ENCODE data around the gene ITSN1. TPM values are rescaled to one million over a fixed set of nuclear protein-coding genes. Genes with fewer than 3 reads are reported as not detected.

Gene ITSN1
- total RNA-seq, 1 experiment from 2014 or later, result 50.3 TPM

DNA sequence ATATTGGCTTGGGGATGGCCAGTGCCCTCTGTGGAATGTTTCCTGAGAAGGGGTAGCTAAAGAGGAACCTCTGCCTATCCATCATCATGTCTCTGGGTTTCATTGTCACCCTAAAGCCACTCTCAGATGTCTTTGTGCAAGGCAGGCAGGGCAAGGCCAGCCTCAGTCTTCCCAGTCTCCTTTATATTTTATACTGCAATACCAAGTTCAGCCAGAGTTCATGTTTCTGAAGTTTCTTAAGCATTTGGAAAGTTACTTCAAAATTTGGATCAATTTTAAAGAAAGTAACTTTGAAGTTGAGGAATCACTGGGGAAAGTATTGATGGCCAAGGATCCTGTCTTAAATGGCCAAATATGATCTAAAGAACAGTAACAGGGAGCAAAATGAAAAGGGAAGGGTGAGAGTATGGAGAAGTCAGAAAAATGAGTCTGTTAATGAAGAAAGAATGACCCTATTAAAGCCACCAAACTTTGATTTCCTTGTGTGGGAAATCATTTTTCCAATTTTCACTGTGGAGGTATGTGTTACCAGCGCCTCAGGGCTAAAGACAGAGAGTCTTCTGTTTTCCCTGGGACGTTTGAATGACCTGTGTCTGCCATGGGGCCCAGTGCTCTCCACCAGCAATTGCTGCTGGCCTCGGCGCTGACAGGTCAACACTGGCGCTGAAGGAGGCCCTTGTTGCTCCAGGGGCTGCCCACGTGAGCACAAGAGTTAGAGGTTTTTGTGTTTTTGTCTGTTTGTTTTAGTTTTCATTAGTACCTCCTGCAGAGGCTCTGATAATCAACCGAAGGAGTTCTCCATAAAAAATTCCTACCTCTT, 179.4 kb downstream of the ITSN1 start:
- ATAC-seq, result no peak
- intact Hi-C loops (cut with micrococcal nuclease; ENCODE audit: unreplicated experiment) (no loop called here), in situ Hi-C loops (cut with HindIII; ENCODE audit: low pct_unique_long_range_greater_than_20kb, low sequenced_read_pairs) (no loop called here)
- TF ChIP-seq POLR2AphosphoS5 (IDR thresholded peaks at IDR 0.05; ENCODE audit: low read depth, low read length) (no peak), TCF7L2 (IDR thresholded peaks at IDR 0.05; ENCODE audit: low read depth, low read length) (no peak), SIN3A (IDR thresholded peaks at IDR 0.05; ENCODE audit: borderline replicate concordance, insufficient read depth, low read depth, low read length) (no peak)
- TF ChIP-seq, protein P1, sequence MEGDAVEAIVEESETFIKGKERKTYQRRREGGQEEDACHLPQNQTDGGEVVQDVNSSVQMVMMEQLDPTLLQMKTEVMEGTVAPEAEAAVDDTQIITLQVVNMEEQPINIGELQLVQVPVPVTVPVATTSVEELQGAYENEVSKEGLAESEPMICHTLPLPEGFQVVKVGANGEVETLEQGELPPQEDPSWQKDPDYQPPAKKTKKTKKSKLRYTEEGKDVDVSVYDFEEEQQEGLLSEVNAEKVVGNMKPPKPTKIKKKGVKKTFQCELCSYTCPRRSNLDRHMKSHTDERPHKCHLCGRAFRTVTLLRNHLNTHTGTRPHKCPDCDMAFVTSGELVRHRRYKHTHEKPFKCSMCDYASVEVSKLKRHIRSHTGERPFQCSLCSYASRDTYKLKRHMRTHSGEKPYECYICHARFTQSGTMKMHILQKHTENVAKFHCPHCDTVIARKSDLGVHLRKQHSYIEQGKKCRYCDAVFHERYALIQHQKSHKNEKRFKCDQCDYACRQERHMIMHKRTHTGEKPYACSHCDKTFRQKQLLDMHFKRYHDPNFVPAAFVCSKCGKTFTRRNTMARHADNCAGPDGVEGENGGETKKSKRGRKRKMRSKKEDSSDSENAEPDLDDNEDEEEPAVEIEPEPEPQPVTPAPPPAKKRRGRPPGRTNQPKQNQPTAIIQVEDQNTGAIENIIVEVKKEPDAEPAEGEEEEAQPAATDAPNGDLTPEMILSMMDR (IDR thresholded peaks at IDR 0.05), result no peak
- TF ChIP-seq, protein P2, sequence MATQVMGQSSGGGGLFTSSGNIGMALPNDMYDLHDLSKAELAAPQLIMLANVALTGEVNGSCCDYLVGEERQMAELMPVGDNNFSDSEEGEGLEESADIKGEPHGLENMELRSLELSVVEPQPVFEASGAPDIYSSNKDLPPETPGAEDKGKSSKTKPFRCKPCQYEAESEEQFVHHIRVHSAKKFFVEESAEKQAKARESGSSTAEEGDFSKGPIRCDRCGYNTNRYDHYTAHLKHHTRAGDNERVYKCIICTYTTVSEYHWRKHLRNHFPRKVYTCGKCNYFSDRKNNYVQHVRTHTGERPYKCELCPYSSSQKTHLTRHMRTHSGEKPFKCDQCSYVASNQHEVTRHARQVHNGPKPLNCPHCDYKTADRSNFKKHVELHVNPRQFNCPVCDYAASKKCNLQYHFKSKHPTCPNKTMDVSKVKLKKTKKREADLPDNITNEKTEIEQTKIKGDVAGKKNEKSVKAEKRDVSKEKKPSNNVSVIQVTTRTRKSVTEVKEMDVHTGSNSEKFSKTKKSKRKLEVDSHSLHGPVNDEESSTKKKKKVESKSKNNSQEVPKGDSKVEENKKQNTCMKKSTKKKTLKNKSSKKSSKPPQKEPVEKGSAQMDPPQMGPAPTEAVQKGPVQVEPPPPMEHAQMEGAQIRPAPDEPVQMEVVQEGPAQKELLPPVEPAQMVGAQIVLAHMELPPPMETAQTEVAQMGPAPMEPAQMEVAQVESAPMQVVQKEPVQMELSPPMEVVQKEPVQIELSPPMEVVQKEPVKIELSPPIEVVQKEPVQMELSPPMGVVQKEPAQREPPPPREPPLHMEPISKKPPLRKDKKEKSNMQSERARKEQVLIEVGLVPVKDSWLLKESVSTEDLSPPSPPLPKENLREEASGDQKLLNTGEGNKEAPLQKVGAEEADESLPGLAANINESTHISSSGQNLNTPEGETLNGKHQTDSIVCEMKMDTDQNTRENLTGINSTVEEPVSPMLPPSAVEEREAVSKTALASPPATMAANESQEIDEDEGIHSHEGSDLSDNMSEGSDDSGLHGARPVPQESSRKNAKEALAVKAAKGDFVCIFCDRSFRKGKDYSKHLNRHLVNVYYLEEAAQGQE (IDR thresholded peaks at IDR 0.05; ENCODE audit: insufficient read depth in 1 of 2, low read depth in 2 of 2, low read length in 1 of 2), result no peak
- H3K27me3 ChIP-seq (ENCODE audit: control insufficient read depth, insufficient read depth, low read length), result no peaks in the 10 kb centered on the region
- ChIA-PET CTCF (no interaction called here), POLR2A (no interaction called here)
- no peaks in the 10 kb centered on the region for H3K4me1 ChIP-seq (ENCODE audit: control insufficient read depth, insufficient read depth, low read length)
- DNase-seq (ENCODE audit: low read depth, low spot score), result no peak
- BruUV-seq (replicated peaks), result no TSS peak
- no peak overlapping the region for H3K4me3 ChIP-seq (ENCODE audit: low read depth in 2 of 2, low read length in 2 of 2)
- H3K27ac ChIP-seq (ENCODE audit: low read length), result no peak overlapping the region
- peaks cover 7% of the 10 kb centered on the region for H3K36me3 ChIP-seq (ENCODE audit: control insufficient read depth, insufficient read depth, low read length)
- no peaks in the 10 kb centered on the region for H3K9me3 ChIP-seq (ENCODE audit: control insufficient read depth, insufficient read depth, low read depth, low read length)

DNA sequence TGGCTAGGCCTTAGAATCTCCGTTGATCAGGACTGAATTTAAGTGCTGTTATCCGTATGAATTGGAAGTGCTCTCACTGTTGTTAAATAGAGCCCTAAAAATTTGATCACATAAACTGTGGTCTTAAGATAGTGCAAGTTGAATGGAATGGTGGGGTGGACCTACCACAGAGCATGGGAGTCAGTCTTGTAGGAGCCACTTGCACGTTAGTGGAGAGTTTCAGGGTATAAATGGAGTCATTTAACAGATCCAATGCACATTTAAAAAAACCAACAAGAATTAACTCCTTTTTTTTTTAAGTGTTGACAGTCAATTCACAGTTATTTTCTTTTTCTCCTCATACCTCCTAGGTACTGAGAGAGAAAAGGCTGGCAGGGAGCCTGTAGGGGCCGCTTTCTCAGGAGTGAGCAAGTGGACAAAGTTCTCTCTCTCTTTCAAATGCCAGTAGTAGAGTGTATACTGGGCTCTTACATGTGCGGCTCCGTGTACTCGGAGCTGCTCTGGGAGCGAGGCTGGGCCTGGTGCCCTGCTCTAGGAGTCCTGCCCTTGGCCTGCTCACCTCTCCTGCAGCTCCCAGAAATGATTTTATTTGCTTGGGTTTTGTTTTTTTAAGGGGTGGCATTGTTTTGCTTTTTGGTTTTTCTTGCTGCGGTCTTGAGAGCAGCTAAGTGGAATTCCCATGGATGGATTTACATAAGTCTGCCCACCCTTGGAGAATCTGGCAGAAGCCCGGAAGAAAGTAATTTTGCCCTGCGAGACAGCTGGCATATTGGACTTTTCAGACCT, 182.0 kb downstream of the ITSN1 start:
- Histone ChIP-seq H3K4me1 (ENCODE audit: control insufficient read depth, insufficient read depth, low read length) (no peaks in the 10 kb centered on the region), H3K9me3 (ENCODE audit: control insufficient read depth, insufficient read depth, low read depth, low read length) (no peaks in the 10 kb centered on the region), H3K36me3 (ENCODE audit: control insufficient read depth, insufficient read depth, low read length) (peaks cover 4% of the 10 kb centered on the region; the same call in 1 of the 2 replicates), H3K27me3 (ENCODE audit: control insufficient read depth, insufficient read depth, low read length) (no peaks in the 10 kb centered on the region), H3K4me3 (ENCODE audit: low read depth in 2 of 2, low read length in 2 of 2) (no peak overlapping the region), H3K27ac (ENCODE audit: low read length) (no peak overlapping the region)
- ATAC-seq, result no peak
- intact Hi-C loops (cut with micrococcal nuclease; ENCODE audit: unreplicated experiment) (no loop called here), in situ Hi-C loops (cut with HindIII; ENCODE audit: low pct_unique_long_range_greater_than_20kb, low sequenced_read_pairs) (no loop called here)
- ChIA-PET CTCF (no interaction called here), POLR2A (interaction anchor here (0.5 kb wide), 1 partner anchor 13 kb away, joined by 14 read pairs; no protein-coding TSS in a partner anchor)
- TF ChIP-seq, protein P1 (IDR thresholded peaks at IDR 0.05), result no peak
- no peak for TF ChIP-seq TCF7L2 (IDR thresholded peaks at IDR 0.05; ENCODE audit: low read depth, low read length)
- BruUV-seq (replicated peaks), result no TSS peak
- no peak for DNase-seq (ENCODE audit: low read depth, low spot score)
